D341Med (cell line): ENCODE measurements around the gene LRCOL1.

ENCODE experiments used
- DNase-seq: peaks from one replicate; pipeline ENCODE4 v3.0.0; 2012; ENCODE audit warnings: low spot score

Gene LRCOL1

GRCh38 chr12:132562489-132563021 lies 47.8 kb downstream of the LRCOL1 start:
- DNase-seq: no peak

- peak; percentile 84 for DNase-seq
Measured at GRCh38 chr12:132561427-132562156, 48.8 kb downstream of the LRCOL1 start.

- peak; percentile 90 for DNase-seq
Measured at GRCh38 chr12:132560614-132561426, 49.6 kb downstream of the LRCOL1 start.

GRCh38 chr12:132560364-132560613 lies 50.1 kb downstream of the LRCOL1 start:
- DNase-seq: peak; percentile 75

DNA sequence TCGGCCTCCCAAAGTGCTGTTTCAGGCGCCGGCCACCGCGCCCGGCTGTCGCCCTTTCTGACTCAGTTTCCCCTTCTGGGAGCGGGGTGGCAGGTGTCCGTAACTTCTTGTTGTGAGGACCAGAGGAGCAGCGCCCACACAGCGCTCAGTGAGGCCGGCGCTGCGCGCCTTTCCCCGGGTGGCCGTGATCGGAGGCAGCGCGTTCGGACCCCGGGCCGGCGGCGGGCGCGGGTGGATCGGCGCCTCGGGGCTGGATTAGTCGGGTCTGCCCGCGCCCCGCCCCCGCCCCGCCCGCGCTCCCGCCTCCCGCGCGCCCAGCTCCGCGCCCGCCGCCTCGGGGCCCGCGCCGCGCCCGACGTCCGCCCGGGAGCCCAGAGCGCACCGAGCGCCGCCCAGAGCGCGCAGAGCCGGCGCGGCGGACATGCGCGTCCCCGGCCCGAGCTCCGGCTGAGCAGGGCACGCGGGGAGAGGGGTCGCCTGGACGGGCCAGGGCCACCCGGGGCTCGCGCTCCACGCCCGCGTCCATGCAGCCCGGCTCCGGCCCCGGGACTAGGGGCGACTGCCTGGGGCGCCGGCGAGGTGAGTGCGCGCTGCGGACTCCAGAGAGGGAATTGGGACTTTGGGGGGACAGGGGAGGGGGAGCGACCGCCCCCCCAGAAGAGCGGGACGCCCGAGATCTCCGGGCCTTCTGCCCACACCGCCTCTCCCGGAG lies 50.6 kb downstream of the LRCOL1 start:
- peak; percentile 98 for DNase-seq

GRCh38 chr12:132558861-132559623 lies 51.3 kb downstream of the LRCOL1 start:
- no peak for DNase-seq

DNA sequence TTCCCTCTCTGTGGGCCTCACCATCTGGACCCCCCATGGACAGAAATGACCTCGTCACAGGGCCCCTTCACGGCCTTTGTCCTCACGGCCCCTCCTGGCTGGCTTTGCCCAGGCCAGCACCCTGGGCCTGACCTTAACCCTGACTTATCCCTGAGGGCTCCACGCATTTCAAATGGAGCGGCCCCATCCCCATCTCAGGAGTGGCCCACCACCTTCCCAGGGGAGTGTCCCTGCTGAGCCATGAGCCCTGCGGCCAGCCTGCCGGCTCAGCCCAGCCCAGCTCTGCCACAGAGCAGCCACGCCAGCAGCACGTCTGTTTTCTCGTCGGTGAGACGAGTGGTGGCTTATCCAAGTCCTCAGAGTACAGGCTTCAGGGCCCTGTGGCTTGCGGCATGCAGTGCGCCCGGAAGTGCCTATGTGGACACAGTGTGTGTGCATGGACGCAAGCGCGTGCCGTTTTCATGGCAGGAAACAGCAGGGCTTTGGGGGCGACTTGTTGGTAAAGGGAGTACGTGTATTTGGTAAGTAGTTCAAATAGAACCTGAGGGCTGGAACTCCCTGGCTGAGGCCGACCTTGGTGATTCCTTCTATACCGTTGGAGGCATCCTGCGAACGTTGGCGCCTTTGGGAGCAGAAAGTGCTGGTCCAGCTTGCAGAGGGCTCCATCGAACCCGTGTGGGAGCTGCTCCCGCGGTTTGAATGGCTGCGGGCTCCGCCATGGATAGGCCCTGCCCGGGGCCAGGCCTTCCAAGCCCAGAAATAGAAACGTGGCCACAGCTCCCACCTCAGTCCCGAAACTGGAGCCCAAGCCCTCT lies 52.1 kb downstream of the LRCOL1 start:
- no peak for DNase-seq

DNA sequence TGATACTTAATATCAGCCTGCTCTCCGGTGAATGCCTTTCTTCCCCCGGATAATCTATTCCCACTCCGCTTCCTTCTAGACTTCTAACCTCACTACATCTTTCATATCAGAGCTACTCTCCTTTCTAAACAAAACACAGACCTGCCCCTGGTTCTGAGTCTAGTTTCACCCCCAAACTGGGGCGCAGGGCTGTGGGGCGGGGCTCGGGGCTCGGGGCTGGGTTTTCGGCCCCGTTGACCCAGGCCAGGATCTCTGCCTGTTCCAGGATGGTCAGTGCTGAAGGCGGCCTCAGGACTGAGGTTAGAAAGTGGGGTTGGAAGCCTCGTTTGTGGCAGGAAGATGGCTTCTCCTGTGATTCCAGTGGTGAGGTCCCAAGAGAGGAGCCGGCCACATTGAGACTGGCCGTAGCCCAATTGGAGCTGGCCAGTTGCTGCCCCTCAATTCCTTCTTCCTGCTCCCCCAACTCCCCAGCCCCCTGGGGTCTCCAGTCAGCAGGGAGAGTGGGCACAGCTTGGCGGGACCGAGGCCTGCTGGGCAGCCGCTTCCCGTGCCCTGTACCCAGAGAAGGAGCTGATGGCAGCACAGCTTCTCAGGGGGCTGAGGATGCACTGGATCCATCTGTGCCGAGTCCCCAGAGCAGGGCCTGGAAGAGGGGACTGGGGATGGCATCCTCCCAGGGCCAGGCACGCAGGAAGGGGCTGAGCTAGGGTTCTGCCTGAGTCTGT lies 52.9 kb downstream of the LRCOL1 start:
- DNase-seq: no peak

DNA sequence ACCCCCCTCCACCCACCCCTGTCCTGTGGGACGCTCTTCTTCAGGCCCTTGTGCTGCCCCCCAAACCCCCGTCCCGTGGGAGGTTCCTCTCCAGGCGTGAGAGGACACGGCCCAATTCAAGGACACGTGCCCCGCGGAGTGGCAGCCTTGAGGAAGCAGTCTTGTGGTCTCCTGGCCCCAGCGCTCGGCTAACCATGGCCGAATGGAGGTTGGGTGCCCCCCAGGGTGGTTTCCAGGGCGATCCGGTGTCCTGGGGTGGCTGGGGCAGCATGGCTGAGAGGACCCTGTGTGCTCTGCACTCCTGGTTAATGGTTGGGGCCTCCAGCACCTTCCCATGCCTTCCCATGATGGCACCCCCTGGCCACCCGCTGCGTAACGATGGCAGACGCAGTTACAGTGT lies 53.6 kb downstream of the LRCOL1 start:
- no peak for DNase-seq

DNA sequence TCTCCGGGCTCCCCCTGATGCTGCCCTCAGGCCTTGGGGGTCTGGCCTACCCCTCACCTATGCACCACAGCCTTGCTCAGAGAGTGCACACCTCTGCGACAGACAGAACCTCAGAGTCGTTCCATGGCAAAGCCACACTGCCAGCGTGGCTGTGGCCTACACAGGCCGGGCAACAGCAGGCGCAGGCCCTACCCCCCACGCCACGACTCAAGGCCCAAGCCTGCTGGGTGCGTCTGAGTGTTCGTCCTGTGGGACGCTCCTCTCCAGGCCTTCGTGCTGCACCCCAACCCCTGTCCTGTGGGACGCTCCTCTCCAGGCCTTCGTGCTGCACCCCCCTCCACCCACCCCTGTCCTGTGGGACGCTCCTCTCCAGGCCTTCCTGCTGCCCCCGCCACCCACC lies 54.2 kb downstream of the LRCOL1 start:
- DNase-seq: no peak

DNA sequence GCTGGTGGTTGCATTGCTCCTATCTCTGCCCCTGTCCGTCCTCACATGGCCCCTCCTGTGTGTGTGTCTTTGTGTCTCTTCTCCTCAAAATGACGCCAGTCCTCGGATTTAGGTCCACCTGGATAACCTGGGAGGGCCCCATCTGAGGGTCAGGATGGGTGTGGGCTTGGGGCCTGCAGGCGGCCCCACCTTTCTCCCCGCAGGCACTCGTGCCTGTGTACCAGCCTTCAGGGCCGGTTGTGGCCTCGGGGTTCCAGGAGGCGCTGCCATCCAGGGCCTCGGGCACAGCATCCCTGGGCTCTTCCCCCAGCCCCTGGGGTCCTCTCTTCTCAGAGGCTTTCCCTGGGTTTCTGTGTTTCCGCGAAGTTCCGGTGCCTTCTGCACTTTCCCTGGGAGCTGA lies 54.7 kb downstream of the LRCOL1 start:
- no peak for DNase-seq

GRCh38 chr12:132554845-132555630 lies 55.3 kb downstream of the LRCOL1 start:
- DNase-seq: peak; percentile 80
